NB4 (cell line): ENCODE measurements around the gene ARMH2.
"Not testable (repeated sequence)": the region's sequence is repeated elsewhere in the genome, so short reads cannot be mapped to it uniquely, and the experiment has no call there.

Experiments used
- TF ChIP-seq, protein P1 (sequence below): IDR thresholded peaks from 2 replicates; pipeline ENCODE4 v1.6.1; 2011; ENCODE audit warnings: low read depth, low read length
- TF ChIP-seq, protein P2 (sequence below): IDR thresholded peaks from one replicate; pipeline ENCODE4 v1.5.1; 2012; ENCODE audit warnings: low read depth, low read length

DNA sequence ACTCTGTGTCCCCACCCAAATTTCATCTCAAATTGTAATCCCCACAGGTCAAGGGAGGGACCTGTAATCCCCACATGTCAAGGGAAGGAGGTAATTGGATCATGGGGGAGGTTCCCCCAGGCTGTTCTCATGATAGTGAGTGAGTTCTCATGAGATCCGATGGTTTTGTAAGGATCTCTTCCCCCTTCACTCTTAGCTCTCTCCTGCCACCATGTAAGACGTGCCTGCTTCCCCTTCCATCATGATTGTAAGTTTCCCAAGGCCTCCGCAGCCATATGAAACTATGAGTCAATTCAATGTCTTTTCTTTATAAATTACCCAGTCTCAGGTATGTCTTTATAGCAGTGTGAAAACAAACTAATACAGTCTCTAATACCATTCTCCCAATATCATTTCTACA, 47.8 kb downstream of the ARMH2 start:
- TF ChIP-seq, protein P1, sequence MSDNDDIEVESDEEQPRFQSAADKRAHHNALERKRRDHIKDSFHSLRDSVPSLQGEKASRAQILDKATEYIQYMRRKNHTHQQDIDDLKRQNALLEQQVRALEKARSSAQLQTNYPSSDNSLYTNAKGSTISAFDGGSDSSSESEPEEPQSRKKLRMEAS, result not testable (repeated sequence)
- TF ChIP-seq, protein P2, sequence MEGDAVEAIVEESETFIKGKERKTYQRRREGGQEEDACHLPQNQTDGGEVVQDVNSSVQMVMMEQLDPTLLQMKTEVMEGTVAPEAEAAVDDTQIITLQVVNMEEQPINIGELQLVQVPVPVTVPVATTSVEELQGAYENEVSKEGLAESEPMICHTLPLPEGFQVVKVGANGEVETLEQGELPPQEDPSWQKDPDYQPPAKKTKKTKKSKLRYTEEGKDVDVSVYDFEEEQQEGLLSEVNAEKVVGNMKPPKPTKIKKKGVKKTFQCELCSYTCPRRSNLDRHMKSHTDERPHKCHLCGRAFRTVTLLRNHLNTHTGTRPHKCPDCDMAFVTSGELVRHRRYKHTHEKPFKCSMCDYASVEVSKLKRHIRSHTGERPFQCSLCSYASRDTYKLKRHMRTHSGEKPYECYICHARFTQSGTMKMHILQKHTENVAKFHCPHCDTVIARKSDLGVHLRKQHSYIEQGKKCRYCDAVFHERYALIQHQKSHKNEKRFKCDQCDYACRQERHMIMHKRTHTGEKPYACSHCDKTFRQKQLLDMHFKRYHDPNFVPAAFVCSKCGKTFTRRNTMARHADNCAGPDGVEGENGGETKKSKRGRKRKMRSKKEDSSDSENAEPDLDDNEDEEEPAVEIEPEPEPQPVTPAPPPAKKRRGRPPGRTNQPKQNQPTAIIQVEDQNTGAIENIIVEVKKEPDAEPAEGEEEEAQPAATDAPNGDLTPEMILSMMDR, result not testable (repeated sequence)
